NCI-H2107 (cell line): ENCODE data around the gene CLPTM1L.

ENCODE experiments used
- DNase-seq: peaks from one replicate; lab custom pipeline; 2025; lab: John Stamatoyannopoulos, UW

The CLPTM1L gene

GRCh38 chr5:1274471-1274870 lies 70.4 kb downstream of the CLPTM1L start:
- DNase-seq, result no peak

- DNase-seq, result no peak
Observed at GRCh38 chr5:1273745-1274144, 71.2 kb downstream of the CLPTM1L start.

- no peak for DNase-seq
Observed at GRCh38 chr5:1272201-1272600, 72.7 kb downstream of the CLPTM1L start.

- DNase-seq, result no peak
Observed at GRCh38 chr5:1270933-1271914, 73.7 kb downstream of the CLPTM1L start.

GRCh38 chr5:1270426-1270825 lies 74.5 kb downstream of the CLPTM1L start:
- no peak for DNase-seq

- DNase-seq, result no peak
Observed at GRCh38 chr5:1268666-1269065, 76.2 kb downstream of the CLPTM1L start.

- no peak for DNase-seq
Observed at GRCh38 chr5:1268056-1268455, 76.8 kb downstream of the CLPTM1L start.
